Measurements from ENCODE around the gene PEX11B.

PEX11B gene

GRCh38 chr1:145891587-145892485 lies 26.7 kb downstream of the PEX11B start:
- DNase-seq (ENCODE audit: extremely low spot score): peak; percentile 76
- ChIA-PET CTCF (interaction anchor here (0.7 to 4.5 kb wide), 34 partner anchors 10 to 130 kb away, joined by 3 to 75 read pairs (median 6); partner anchors contain the start of genes ANKRD34A, HJV, ITGA10 and LIX1L), POLR2A (interaction anchor here (1.2 kb wide), 1 partner anchor 35 kb away, joined by 3 read pairs; the partner anchor contains the start of gene RBM8A)
- TF ChIP-seq, protein P1, sequence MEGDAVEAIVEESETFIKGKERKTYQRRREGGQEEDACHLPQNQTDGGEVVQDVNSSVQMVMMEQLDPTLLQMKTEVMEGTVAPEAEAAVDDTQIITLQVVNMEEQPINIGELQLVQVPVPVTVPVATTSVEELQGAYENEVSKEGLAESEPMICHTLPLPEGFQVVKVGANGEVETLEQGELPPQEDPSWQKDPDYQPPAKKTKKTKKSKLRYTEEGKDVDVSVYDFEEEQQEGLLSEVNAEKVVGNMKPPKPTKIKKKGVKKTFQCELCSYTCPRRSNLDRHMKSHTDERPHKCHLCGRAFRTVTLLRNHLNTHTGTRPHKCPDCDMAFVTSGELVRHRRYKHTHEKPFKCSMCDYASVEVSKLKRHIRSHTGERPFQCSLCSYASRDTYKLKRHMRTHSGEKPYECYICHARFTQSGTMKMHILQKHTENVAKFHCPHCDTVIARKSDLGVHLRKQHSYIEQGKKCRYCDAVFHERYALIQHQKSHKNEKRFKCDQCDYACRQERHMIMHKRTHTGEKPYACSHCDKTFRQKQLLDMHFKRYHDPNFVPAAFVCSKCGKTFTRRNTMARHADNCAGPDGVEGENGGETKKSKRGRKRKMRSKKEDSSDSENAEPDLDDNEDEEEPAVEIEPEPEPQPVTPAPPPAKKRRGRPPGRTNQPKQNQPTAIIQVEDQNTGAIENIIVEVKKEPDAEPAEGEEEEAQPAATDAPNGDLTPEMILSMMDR (IDR thresholded peaks at IDR 0.05; ENCODE audit: control extremely low read depth, extremely low read depth, low read depth, missing control alignments): peak; percentile 85

GRCh38 chr1:145891143-145891542 lies 27.4 kb downstream of the PEX11B start:
- CTCF ChIA-PET: interaction anchor here (0.7 to 4.5 kb wide), 30 partner anchors 10 to 130 kb away, joined by 3 to 75 read pairs (median 6); partner anchors contain the start of genes ANKRD34A, HJV, ITGA10 and LIX1L
- TF ChIP-seq, protein P1 (IDR thresholded peaks at IDR 0.05; ENCODE audit: control extremely low read depth, extremely low read depth, low read depth, missing control alignments): no peak
- no peak for DNase-seq (ENCODE audit: extremely low spot score)
- POLR2A ChIA-PET: interaction anchor here (1.2 kb wide), 1 partner anchor 36 kb away, joined by 3 read pairs; the partner anchor contains the start of gene RBM8A

DNA sequence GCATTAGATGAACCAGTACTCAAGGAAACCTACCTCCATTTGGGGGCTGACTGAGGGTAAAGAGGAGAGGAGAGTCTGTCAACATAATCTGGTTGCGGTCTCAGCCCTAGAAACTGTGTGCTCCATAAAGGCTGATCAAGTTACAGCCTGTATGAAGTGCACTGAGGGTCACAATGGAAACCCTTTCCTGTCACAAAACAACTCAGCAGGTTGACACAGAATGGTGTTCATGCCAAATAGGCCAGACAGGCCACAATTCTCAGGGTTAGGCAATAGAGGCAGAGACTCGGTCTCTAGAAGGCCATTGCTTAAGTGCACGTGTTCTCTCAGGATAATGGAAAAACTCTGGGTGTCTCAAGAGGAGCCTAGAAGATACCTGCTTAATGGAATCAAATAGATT lies 28.8 kb downstream of the PEX11B start:
- CTCF ChIA-PET: interaction anchor here (1.3 to 4.5 kb wide), 3 partner anchors 9 to 20 kb away, joined by 3 to 75 read pairs (median 15); no protein-coding TSS in a partner anchor
- TF ChIP-seq, protein P1 (IDR thresholded peaks at IDR 0.05; ENCODE audit: control extremely low read depth, extremely low read depth, low read depth, missing control alignments): no peak
- no peak for DNase-seq (ENCODE audit: extremely low spot score)
- POLR2A ChIA-PET: no interaction called here

- ChIA-PET POLR2A (no interaction called here), CTCF (interaction anchor here (1.2 to 5.9 kb wide), 3 partner anchors 8 to 42 kb away, joined by 4 to 33 read pairs (median 5); partner anchors contain the start of genes ITGA10 and NUDT17)
- TF ChIP-seq, protein P1 (IDR thresholded peaks at IDR 0.05; ENCODE audit: control extremely low read depth, extremely low read depth, low read depth, missing control alignments): no peak
- DNase-seq (ENCODE audit: extremely low spot score): no peak
Observed at GRCh38 chr1:145887631-145888030, 30.9 kb downstream of the PEX11B start.

- ChIA-PET CTCF (interaction anchor here (1.0 to 5.9 kb wide), 4 partner anchors 9 to 121 kb away, joined by 4 to 33 read pairs (median 4); partner anchors contain the start of genes ITGA10 and NUDT17), POLR2A (no interaction called here)
- DNase-seq (ENCODE audit: extremely low spot score): no peak
- TF ChIP-seq, protein P1 (IDR thresholded peaks at IDR 0.05; ENCODE audit: control extremely low read depth, extremely low read depth, low read depth, missing control alignments): no peak
Observed at GRCh38 chr1:145886816-145887215, 31.7 kb downstream of the PEX11B start.

GRCh38 chr1:145886390-145886789 lies 32.1 kb downstream of the PEX11B start:
- ChIA-PET POLR2A (no interaction called here), CTCF (interaction anchor here (1.0 to 5.9 kb wide), 4 partner anchors 10 to 121 kb away, joined by 4 to 33 read pairs (median 4); partner anchors contain the start of genes ITGA10 and NUDT17)
- DNase-seq (ENCODE audit: extremely low spot score): no peak
- TF ChIP-seq, protein P1 (IDR thresholded peaks at IDR 0.05; ENCODE audit: control extremely low read depth, extremely low read depth, low read depth, missing control alignments): no peak
